GM23338 (cell line): ENCODE results near the gene ADAT1. TPM values are rescaled to one million over a fixed set of nuclear protein-coding genes. Genes with fewer than 3 reads are reported as not detected.

Experiments
- ATAC-seq: fragments of 200-7000 bp; cut with Tn5 transposase; 3 replicates; pipeline ENCODE4 v1.9.1; 2020
- DNase-seq: peaks from one replicate; pipeline ENCODE4 v3.0.0-alpha.2; 2015; ENCODE audit warnings: low spot score
- H2AFZ ChIP-seq: fragments of 200-600 bp; sonication (generic); 2 replicates; pipeline ENCODE4 v1.8.0; 2016; ENCODE audit warnings: antibody characterized with exemption, mild to moderate bottlenecking, moderate library complexity
- H3F3A ChIP-seq: fragments of 200-600 bp; sonication (generic); replicated peaks from 2 replicates; pipeline ENCODE4 v1.8.0; 2017; ENCODE audit warnings: antibody characterized with exemption, mixed run types, low read depth
- H3K27ac ChIP-seq: fragments of 200-600 bp; sonication (generic); 2 replicates; pipeline ENCODE4 v1.6.1; 2016; ENCODE audit warnings: low read depth
- H3K27me3 ChIP-seq: fragments of 200-600 bp; sonication (generic); 2 replicates; pipeline ENCODE4 v1.8.0; 2016; ENCODE audit warnings: mild to moderate bottlenecking, mixed run types, moderate library complexity; ENCODE audit not compliant: insufficient read depth
- H3K36me3 ChIP-seq: fragments of 200-600 bp; sonication (generic); 2 replicates; pipeline ENCODE4 v1.8.0; 2016; ENCODE audit warnings: mild to moderate bottlenecking; ENCODE audit not compliant: insufficient read depth
- H3K4me1 ChIP-seq: fragments of 200-600 bp; sonication (generic); 2 replicates; pipeline ENCODE4 v1.8.0; 2016; ENCODE audit warnings: mild to moderate bottlenecking, moderate library complexity; ENCODE audit not compliant: insufficient read depth
- H3K4me2 ChIP-seq: fragments of 200-600 bp; sonication (generic); 2 replicates; pipeline ENCODE4 v1.7.1; 2017; ENCODE audit warnings: mixed run types
- H3K4me3 ChIP-seq: fragments of 200-600 bp; sonication (generic); 2 replicates; pipeline ENCODE4 v1.6.1; 2016; ENCODE audit warnings: mixed run types
- H3K79me2 ChIP-seq: fragments of 200-600 bp; sonication (generic); replicated peaks from 2 replicates; pipeline ENCODE4 v1.8.0; 2017; ENCODE audit warnings: mild to moderate bottlenecking; ENCODE audit not compliant: insufficient read depth
- H3K9me2 ChIP-seq: fragments of 200-600 bp; sonication (generic); 2 replicates; pipeline ENCODE4 v1.8.0; 2017; ENCODE audit not compliant: insufficient read depth
- H4K20me1 ChIP-seq: fragments of 200-600 bp; sonication (generic); replicated peaks from 2 replicates; pipeline ENCODE4 v1.8.0; 2017; ENCODE audit warnings: mild to moderate bottlenecking; ENCODE audit not compliant: insufficient read depth
- H3K27ac Mint-ChIP-seq: 2 replicates; pipeline ENCODE4 v1.8.0; 2020; ENCODE audit warnings: inconsistent platforms, mild to moderate bottlenecking, moderate library complexity, mixed read lengths
- H3K27me3 Mint-ChIP-seq: 3 replicates; pipeline ENCODE4 v1.8.0; 2022; ENCODE audit warnings: low read depth, mild to moderate bottlenecking, moderate library complexity, mixed read lengths, inconsistent platforms; ENCODE audit not compliant: insufficient read depth, poor library complexity
- H3K36me3 Mint-ChIP-seq: 3 replicates; pipeline ENCODE4 v1.8.0; 2021; ENCODE audit warnings: low read depth, mild to moderate bottlenecking, inconsistent platforms, moderate library complexity, mixed read lengths
- H3K4me1 Mint-ChIP-seq: 3 replicates; pipeline ENCODE4 v1.8.0; 2020; ENCODE audit warnings: mild to moderate bottlenecking, inconsistent platforms, mixed read lengths
- H3K4me3 Mint-ChIP-seq: 3 replicates; pipeline ENCODE4 v1.8.0; 2021; ENCODE audit warnings: moderate library complexity, mild to moderate bottlenecking, inconsistent platforms, mixed read lengths
- H3K9me3 Mint-ChIP-seq: 3 replicates; pipeline ENCODE4 v1.8.0; 2020; ENCODE audit warnings: moderate library complexity, mild to moderate bottlenecking, inconsistent platforms, mixed read lengths
- CTCF ChIP-seq, 2 experiments: fragments of 200-600 bp in 1 of 2; sonication (generic) in 1 of 2; conservative IDR thresholded peaks; 2 replicates each; pipeline versions ENCODE4 v1.5.1 to v1.6.1; 2016 to 2017; ENCODE audit warnings: antibody characterized with exemption in 2 of 2, low read depth in 2 of 2, mild to moderate bottlenecking in 2 of 2, moderate library complexity in 1 of 2
- ETS1 ChIP-seq: IDR thresholded peaks from 2 replicates; pipeline ENCODE4 v1.6.1; 2016; ENCODE audit warnings: antibody characterized with exemption
- EZH2phosphoT487 ChIP-seq: fragments of 200-600 bp; sonication (generic); IDR thresholded peaks from one replicate; pipeline ENCODE4 v1.8.1; 2018; ENCODE audit warnings: antibody characterized with exemption; ENCODE audit not compliant: unreplicated experiment
- NANOG ChIP-seq: IDR thresholded peaks from 2 replicates; pipeline ENCODE4 v1.6.1; 2016; ENCODE audit warnings: antibody characterized with exemption, borderline replicate concordance
- POLR2AphosphoS5 ChIP-seq: IDR thresholded peaks from 2 replicates; pipeline ENCODE4 v1.6.1; 2016; ENCODE audit warnings: antibody characterized with exemption, low read depth
- REST ChIP-seq: IDR thresholded peaks from one replicate; pipeline ENCODE4 v1.6.1; 2018; ENCODE audit warnings: antibody characterized with exemption; ENCODE audit not compliant: unreplicated experiment
- ZNF114 ChIP-seq: fragments of 250-450 bp; sonication (Bioruptor Pico); IDR thresholded peaks from 2 replicates; pipeline ENCODE4 v1.5.0; 2020; ENCODE audit warnings: mild to moderate bottlenecking, moderate library complexity
- ZNF331 ChIP-seq: fragments of 250-450 bp; sonication (Bioruptor Pico); IDR thresholded peaks from 2 replicates; pipeline ENCODE4 v1.5.0; 2020; ENCODE audit warnings: low read depth, mild to moderate bottlenecking, moderate library complexity
- polyA plus RNA-seq: library from polyadenylated mRNA; unstranded; fragments of >200 nt; fragmentation: Nextera tagmentation; extraction: Ambion mirVana; gene quantifications from 2 replicates; pipeline ENCODE4 v1.2.1, GENCODE V29; 2016
- total RNA-seq: library from RNA; depleted of rRNA; stranded (reverse); fragments of >200 nt; shearing (Covaris generic); gene quantifications from 2 replicates; pipeline ENCODE4 v1.2.3, GENCODE V29; 2014

ADAT1 gene
- total and polyA plus RNA-seq, 2 experiments from 2014 or later = 17.4 to 53.6 TPM

- TF ChIP-seq CTCF (conservative IDR thresholded peaks at IDR 0.05; ENCODE audit: low read depth in 2 of 2) (no peak), EZH2phosphoT487 (no peak), NANOG (no peak), REST (no peak), ETS1 (peak; percentile 72), ZNF331 (CRISPR knock-in tag) (no peak), ZNF114 (CRISPR knock-in tag) (no peak), POLR2AphosphoS5 (peak; percentile 92)
Observed at GRCh38 chr16:75647492-75648264, 24.6 kb upstream of the ADAT1 start, which contains the start of the genes KARS1 and TERF2IP (continued).

GRCh38 chr16:75647112-75647491 is 24.0 kb upstream of the ADAT1 start:
- no peak for DNase-seq
- ATAC-seq = peak; percentile 29
- Mint-ChIP-seq H3K36me3 (peaks cover 33% of the 10 kb centered on the region), H3K27ac (peak overlapping the region; percentile 97), H3K4me3 (peak overlapping the region; percentile 87), H3K27me3 (peaks cover 5% of the 10 kb centered on the region), H3K9me3 (no peaks in the 10 kb centered on the region), H3K4me1 (peaks cover 24% of the 10 kb centered on the region)
- Histone ChIP-seq H4K20me1 (peaks cover 37% of the 10 kb centered on the region), H3F3A (peaks cover 6% of the 10 kb centered on the region; the same call in 1 of the 2 replicates), H2AFZ (peak overlapping the region; percentile 82), H3K4me3 (peak overlapping the region; percentile 88), H3K4me2 (peak overlapping the region; percentile 91), H3K9me2 (no peaks in the 10 kb centered on the region), H3K36me3 (peaks cover 29% of the 10 kb centered on the region), H3K4me1 (peaks cover 20% of the 10 kb centered on the region), H3K27me3 (no peaks in the 10 kb centered on the region), H3K79me2 (peaks cover 87% of the 10 kb centered on the region), H3K27ac (peak overlapping the region; percentile 71; the same call in 1 of the 2 replicates)
- TF ChIP-seq REST = no peak
